HG03460 (cell line): ENCODE measurements around the gene PITPNM1.
"Not testable (repeated sequence)": the region's sequence is repeated elsewhere in the genome, so short reads cannot be mapped to it uniquely, and the experiment has no call there.

Experiments
- ATAC-seq: cut with Tn5 transposase; IDR thresholded peaks from one replicate; pipeline ENCODE4 v1.9.1; 2021; ENCODE audit not compliant: unreplicated experiment

PITPNM1 gene

DNA sequence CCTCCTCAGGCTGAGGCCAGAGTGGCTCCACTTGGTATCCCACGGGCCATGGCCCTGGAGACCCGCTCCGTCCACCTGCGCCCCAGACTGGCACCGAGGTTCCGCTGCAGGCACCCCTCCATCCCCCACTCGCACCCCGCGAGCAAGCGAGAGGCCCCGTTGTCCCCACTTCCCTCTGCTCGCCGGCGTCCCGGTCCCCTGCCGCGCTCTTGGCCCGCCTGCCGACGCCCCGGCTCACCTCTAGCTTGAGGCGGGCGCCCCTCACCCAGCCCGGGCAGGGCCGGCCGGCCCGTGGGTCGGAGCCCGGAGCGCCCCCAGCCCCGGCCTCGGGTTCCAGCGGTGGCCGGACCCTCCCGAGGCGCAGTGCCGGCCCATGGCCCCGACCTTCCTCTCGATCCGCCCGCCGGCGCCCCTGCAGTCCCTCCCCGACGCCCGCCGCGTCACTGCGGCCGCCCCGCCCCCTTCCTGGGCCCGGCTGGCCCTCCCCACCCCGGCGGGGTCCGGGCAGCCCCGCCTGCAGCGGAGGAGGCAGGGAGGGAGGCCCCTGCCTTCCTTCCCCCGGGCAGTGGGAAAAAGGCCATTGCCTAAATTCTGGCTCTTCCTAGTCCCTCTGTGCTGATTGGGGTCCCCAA, at the start of gene PITPNM1:
PITPNM1 (minus strand) TSS at position 414 of the 632 bp plus-strand sequence. CDS start 1,183 bp downstream, outside the sequence.
- no peak for ATAC-seq

DNA sequence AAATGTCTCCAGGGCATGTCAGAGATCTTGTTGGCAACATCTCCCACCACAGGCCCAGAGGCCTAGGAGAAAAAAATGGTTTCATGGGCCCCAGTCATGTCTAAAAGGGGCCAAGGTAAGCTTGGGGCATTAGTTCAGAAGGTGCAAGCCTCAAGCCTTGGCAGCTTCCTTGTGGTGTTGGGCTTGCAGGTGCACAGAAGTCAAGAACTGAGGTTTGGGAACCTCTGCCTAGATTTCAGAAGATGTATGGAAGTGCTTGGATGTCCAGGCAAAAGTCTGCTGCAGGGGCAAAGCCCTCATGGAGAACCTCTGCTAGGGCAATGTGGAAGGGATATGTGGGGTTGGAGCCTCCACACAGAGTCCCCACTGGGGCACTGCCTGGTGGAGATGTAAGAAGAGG, 46.5 kb upstream of the PITPNM1 start:
- not testable (repeated sequence) for ATAC-seq

DNA sequence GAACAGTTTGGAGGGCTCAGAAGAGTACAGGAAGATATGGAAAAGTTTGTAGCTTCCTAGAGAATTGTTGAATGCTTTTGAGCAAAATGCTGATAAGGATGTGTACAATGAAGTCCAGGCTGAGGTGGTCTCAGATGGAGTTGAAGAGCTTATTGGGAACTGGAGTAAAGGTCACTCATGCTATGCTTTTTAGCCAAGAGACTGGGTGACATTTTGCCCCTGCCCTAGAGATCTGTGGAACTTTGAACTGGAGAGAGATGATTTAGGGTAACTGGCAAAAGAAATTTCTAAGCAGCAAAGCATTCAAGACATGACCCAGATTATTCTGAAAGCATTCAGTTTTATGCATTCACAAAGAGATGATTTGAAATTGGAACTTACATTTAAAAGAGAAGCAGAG, 46.0 kb upstream of the PITPNM1 start:
- ATAC-seq = no peak

GRCh38 chr11:67548555-67549110, 43.5 kb upstream of the PITPNM1 start:
- no peak for ATAC-seq

- ATAC-seq = not testable (repeated sequence)
Observed at GRCh38 chr11:67548112-67548511, 42.9 kb upstream of the PITPNM1 start.

- no peak for ATAC-seq
Observed at GRCh38 chr11:67545280-67545679, 40.1 kb upstream of the PITPNM1 start.

GRCh38 chr11:67544616-67545242, 39.6 kb upstream of the PITPNM1 start:
- no peak for ATAC-seq

- no peak for ATAC-seq
Observed at GRCh38 chr11:67543585-67543984, 38.4 kb upstream of the PITPNM1 start.

GRCh38 chr11:67542971-67543370, 37.8 kb upstream of the PITPNM1 start:
- no peak for ATAC-seq

- ATAC-seq = no peak
Observed at GRCh38 chr11:67542169-67542568, 37.0 kb upstream of the PITPNM1 start.

GRCh38 chr11:67541198-67541597, 36.0 kb upstream of the PITPNM1 start:
- no peak for ATAC-seq

GRCh38 chr11:67539550-67539949, 34.4 kb upstream of the PITPNM1 start:
- no peak for ATAC-seq

DNA sequence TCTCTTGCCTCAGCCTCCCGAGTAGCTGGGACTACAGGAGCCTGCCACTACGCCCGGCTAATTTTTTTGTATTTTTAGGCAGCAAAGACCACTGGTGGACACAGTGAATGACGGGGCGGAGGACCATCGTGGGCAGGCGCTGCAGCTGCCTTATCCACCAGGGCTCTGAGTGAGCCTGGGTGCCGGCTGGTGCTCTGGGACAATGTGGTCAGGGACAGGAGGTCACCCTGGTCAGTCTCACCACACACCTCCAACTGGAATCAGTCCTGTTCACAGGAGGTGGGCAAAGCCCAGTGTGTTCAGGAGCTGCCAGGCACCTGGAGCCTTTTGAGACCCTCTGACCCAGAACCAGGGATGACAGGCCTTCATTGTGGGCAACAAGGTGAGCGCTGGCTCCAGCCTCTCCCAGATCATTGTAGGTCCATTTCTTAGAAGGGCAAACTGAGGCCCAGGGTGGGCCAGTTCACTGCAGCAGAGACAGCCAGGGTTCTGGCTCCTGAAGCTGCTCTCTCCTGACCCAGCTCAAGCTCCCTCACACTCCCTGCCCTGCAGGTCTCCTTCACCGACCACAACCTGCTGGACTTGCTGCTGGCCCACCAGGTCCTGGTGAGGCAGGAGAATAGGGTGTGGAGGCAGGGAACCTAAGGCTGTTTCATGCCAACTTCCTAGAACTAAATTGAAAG, 33.8 kb upstream of the PITPNM1 start:
- ATAC-seq = no peak

DNA sequence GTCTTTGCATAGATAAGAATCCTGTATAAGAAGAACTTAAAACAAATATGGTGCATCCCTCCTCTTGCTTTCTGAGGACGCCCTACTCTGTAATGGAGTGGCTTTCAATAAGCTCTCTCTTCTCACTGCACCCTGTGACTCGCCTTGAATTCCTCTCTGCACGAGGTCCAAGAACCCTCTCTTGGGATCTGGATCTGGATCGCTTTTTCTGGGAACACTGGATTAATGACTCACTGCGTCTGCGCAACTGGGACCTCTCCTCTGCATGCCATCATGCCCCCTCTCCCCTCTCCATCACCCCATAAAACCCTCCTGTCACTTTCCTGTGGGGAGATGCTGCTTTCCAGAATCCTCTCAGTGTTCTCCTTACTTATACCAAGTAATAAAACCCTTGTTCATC, 33.1 kb upstream of the PITPNM1 start:
- ATAC-seq = no peak

DNA sequence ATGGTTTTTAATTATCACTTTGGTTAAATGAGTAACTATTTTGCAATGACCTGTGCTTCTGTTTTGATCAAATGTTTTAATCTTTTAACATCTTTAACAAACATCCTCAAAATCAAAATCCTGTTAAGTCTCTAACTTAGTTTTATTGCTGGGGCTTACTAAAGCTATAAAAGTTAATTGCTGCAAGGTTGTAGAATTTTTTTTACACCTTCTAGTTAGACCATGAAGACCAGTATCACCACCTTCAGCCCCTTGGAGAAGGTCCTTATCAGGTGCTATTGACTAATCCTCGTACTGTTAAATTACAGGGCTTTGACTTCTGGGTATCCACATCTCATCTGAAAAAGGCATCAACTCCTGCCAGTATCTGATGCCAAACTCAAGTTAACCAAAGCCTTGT, 30.4 kb upstream of the PITPNM1 start:
- no peak for ATAC-seq

DNA sequence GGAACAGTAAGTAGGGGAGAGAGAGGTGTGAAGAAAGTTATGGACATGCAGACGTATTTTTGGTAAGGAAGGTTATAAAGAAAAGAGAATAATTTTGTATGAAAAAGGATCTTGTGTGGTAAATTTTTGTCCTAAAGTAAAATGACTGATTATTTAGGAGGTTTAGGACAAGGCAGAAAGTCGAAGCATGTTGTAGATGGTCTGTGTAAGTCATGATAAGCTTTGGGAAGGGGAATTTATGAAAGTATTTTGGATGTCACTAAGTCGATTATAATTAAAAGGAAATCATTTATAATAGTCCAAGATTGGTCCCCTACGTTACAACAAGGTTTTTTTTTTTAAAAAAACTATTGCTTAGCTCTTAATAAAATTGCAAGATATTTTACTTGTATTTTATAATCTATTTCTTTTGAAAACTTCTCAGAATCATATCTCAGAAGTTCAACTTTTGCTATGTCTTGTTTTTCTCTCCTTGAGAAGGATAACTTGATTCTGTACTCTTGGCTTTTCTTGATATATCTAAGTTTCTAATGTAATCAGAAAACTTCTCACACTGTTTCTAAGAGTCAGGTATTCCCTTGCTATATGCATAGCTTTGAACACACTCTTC, 29.0 kb upstream of the PITPNM1 start:
- ATAC-seq = no peak

GRCh38 chr11:67532889-67533288, 27.7 kb upstream of the PITPNM1 start:
- ATAC-seq = no peak

DNA sequence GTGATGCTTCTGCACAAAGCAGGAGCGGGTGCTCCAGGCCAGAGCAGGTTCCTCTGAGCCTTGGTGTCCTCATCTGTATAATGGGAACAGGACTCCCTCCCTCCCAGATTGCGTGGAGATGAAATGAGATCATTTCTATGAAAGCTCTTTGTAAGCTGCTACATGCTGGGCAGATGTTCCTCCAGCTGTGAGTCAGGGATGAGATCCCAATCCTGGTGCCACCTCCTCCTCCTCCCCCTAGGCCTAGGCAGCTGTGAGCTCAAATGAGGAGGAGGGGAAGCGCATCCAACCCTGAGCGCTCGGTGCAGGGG, 25.1 kb upstream of the PITPNM1 start:
- ATAC-seq = no peak

DNA sequence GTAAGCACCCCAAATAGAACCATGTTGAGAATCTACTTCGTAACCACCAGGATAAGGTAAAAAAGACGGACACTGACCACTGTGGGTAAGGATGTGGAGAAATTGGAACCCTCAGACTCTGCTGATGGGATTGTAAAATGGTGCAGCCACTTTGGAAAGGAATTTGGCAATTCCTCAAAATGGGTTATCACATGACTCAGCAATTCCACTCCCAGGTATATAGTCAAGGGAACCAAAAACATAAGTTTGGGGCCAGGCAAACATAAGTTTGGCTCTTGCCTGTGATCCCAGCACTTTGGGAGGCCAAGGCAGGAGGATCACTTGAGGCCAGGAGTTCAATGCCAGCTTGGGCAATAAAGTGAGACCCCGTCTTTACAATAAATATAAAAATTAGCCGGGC, 23.2 kb upstream of the PITPNM1 start:
- ATAC-seq = no peak

DNA sequence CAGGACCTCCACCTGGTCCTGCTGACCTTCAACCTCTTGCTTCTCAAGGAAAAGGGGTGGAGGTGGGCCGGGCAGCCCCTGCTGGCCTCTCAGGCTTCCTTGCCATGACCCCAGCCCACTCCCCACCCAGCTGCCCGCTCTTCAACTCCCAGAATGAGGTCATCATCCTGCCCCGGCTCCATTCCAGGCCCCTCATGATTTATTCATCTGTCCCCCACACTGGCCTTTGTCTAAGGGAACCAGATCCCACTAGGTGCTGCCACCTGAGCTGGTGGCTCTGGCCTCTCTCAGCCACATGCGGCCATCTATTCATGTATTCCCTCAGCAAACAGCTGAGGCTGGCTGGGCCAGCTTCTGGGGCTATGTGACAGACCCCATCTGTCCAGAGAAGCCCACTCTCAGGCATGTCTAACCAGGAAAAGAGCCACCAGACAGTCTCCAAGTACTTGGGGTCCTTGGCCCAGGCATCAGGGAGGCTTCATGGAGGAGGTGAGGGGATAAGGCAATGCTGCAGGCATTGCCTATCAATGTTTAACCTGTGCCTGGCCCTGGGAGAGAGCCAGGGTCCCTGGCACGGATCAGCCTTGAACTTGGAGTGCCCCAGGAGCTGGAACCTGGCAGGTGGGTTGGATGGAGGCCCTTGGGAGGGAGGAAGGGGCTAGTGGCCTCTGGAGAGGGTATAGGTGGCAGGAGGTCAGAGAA, 20.3 kb upstream of the PITPNM1 start:
- ATAC-seq = no peak

- ATAC-seq = no peak
Observed at GRCh38 chr11:67524480-67524808, 19.3 kb upstream of the PITPNM1 start.
